PC-9 (cell line): ENCODE data around the gene NAV3. TPM values are rescaled to one million over a fixed set of nuclear protein-coding genes. Genes with fewer than 3 reads are reported as not detected.

Source experiments
- BruUV-seq: library from RNA; stranded (reverse); fragments of 400-500 nt; replicated peaks from 2 replicates; lab custom pipeline; 2021; lab: Mats Ljungman, UMichigan
- CTCF ChIA-PET: fragments of 300-600 bp; sonication (Branson Sonifier 250); formaldehyde crosslinking; loops from one replicate; lab custom pipeline; 2022; ENCODE audit warnings: antibody characterized with exemption; lab: Charles Lee
- POLR2A ChIA-PET: fragments of 300-600 bp; sonication (Branson Sonifier 250); formaldehyde crosslinking; loops from one replicate; lab custom pipeline; 2022; ENCODE audit warnings: antibody characterized with exemption; ENCODE audit not compliant: unreplicated experiment; lab: Charles Lee
- DNase-seq, 2 experiments: peaks; one replicate each; pipeline versions ENCODE4 v3.0.0 to v3.0.0-alpha.2; 2015 to 2022; ENCODE audit warnings: mixed read lengths in 1 of 2
- H2AFZ ChIP-seq: fragments of 200-600 bp; sonication (generic); 2 replicates; pipeline ENCODE4 v1.8.1; 2017; ENCODE audit warnings: antibody characterized with exemption
- H3F3A ChIP-seq: fragments of 200-600 bp; sonication (generic); 2 replicates; pipeline ENCODE4 v1.8.1; 2017; ENCODE audit warnings: antibody characterized with exemption, mild to moderate bottlenecking, low read depth; ENCODE audit not compliant: insufficient read depth
- H3K27ac ChIP-seq: fragments of 200-600 bp; sonication (generic); 2 replicates; pipeline ENCODE4 v1.6.1; 2016; ENCODE audit warnings: mixed run types
- H3K27me3 ChIP-seq: fragments of 200-600 bp; sonication (generic); 2 replicates; pipeline ENCODE4 v1.6.1; 2016; ENCODE audit warnings: low read depth, mixed run types; ENCODE audit not compliant: insufficient read depth
- H3K36me3 ChIP-seq: fragments of 200-600 bp; sonication (generic); 2 replicates; pipeline ENCODE4 v1.6.1; 2016; ENCODE audit warnings: low read depth, mixed run types
- H3K4me1 ChIP-seq: fragments of 200-600 bp; sonication (generic); replicated peaks from 2 replicates; pipeline ENCODE4 v1.6.1; 2016; ENCODE audit warnings: mixed run types; ENCODE audit not compliant: insufficient read depth
- H3K4me2 ChIP-seq: fragments of 200-600 bp; sonication (generic); 2 replicates; pipeline ENCODE4 v1.6.1; 2017; ENCODE audit warnings: mixed run types
- H3K4me3 ChIP-seq: fragments of 200-600 bp; sonication (generic); 2 replicates; pipeline ENCODE4 v1.6.1; 2016; ENCODE audit warnings: mixed run types
- H3K79me2 ChIP-seq: fragments of 200-600 bp; sonication (generic); 2 replicates; pipeline ENCODE4 v1.6.1; 2017; ENCODE audit warnings: low read depth, mixed run types
- H3K9me2 ChIP-seq: fragments of 200-600 bp; sonication (generic); 2 replicates; pipeline ENCODE4 v1.8.1; 2017; ENCODE audit warnings: mild to moderate bottlenecking; ENCODE audit not compliant: insufficient read depth
- H3K9me3 ChIP-seq: fragments of 200-600 bp; sonication (generic); 2 replicates; pipeline ENCODE4 v1.8.1; 2016; ENCODE audit warnings: low read depth; ENCODE audit not compliant: insufficient read depth
- H4K20me1 ChIP-seq: fragments of 200-600 bp; sonication (generic); 2 replicates; pipeline ENCODE4 v1.8.1; 2017; ENCODE audit not compliant: insufficient read depth
- EZH2 ChIP-seq: fragments of 200-600 bp; sonication (generic); IDR thresholded peaks from 2 replicates; pipeline ENCODE4 v1.8.0; 2017; ENCODE audit warnings: antibody characterized with exemption, low read depth
- intact Hi-C: fragments of 100-400 bp; cut with micrococcal nuclease; formaldehyde crosslinking; loops from one replicate; pipeline ENCODE4 v1.10.0; 2022; ENCODE audit not compliant: unreplicated experiment
- total RNA-seq: library from RNA; stranded (reverse); gene quantifications from 2 replicates; pipeline ENCODE4 v1.2.3, GENCODE V29; 2021
- TF ChIP-seq, protein P1 (sequence below): fragments of 200-600 bp; sonication (generic); conservative IDR thresholded peaks from 2 replicates; pipeline ENCODE4 v1.6.1; 2017; ENCODE audit warnings: mixed run types, antibody characterized with exemption, mild to moderate bottlenecking, moderate library complexity

The NAV3 gene
- total RNA-seq, 1 experiment from 2014 or later = 13.6 TPM

DNA sequence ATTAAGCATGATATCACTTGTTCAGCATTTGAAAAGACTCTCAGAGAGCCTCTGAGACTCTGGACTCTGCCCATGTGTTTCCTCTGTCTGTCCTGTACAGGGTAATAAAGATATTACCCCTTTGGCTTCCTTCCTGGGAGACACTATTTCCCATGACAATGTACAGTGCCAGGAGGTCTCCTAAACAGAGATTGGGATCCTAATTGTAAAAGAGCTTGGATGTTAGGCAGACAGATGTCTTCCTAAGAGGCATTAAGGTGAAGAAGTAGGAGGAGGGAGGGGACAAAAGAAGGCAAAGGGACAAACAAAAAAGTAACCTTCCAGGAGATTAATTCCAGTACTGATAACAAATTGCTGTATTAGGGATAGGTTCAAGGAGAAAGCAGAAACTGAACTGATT lies 45.5 kb upstream of the NAV3 start:
- ChIA-PET POLR2A (no interaction called here), CTCF (no interaction called here)
- no peak overlapping the region for H3K4me3 ChIP-seq

DNA sequence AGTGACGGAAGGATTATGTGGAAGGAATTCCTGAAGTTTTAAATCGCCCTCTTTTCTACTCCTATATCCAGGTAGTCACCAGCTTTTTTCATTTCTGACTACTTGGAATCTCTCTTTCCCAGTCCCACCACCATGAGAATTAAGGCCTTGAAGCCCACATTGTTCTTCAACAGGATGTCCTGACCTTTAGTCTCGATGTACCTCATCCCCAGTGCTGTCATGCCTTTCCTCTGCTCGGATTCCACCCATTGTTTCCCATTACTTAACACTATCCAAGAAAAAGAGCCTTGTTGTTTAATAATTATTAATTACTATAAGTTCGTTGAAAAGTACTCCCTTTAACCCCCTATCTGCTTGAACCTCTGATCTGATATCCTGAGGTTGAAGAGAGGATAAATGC lies 44.0 kb upstream of the NAV3 start:
- POLR2A ChIA-PET = no interaction called here
- Histone ChIP-seq H3K27me3 (no peaks in the 10 kb centered on the region), H3F3A (no peaks in the 10 kb centered on the region), H3K4me3 (no peak overlapping the region), H2AFZ (no peak overlapping the region), H3K9me2 (no peaks in the 10 kb centered on the region; the same call in 1 of the 2 replicates), H4K20me1 (no peaks in the 10 kb centered on the region), H3K4me1 (no peaks in the 10 kb centered on the region), H3K27ac (no peak overlapping the region), H3K9me3 (no peaks in the 10 kb centered on the region), H3K79me2 (no peaks in the 10 kb centered on the region), H3K36me3 (no peaks in the 10 kb centered on the region), H3K4me2 (no peak overlapping the region)
- no peak for TF ChIP-seq EZH2
- TF ChIP-seq, protein P1, sequence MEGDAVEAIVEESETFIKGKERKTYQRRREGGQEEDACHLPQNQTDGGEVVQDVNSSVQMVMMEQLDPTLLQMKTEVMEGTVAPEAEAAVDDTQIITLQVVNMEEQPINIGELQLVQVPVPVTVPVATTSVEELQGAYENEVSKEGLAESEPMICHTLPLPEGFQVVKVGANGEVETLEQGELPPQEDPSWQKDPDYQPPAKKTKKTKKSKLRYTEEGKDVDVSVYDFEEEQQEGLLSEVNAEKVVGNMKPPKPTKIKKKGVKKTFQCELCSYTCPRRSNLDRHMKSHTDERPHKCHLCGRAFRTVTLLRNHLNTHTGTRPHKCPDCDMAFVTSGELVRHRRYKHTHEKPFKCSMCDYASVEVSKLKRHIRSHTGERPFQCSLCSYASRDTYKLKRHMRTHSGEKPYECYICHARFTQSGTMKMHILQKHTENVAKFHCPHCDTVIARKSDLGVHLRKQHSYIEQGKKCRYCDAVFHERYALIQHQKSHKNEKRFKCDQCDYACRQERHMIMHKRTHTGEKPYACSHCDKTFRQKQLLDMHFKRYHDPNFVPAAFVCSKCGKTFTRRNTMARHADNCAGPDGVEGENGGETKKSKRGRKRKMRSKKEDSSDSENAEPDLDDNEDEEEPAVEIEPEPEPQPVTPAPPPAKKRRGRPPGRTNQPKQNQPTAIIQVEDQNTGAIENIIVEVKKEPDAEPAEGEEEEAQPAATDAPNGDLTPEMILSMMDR = no peak
- BruUV-seq = no TSS peak
- CTCF ChIA-PET = no interaction called here
- no peak for DNase-seq
- intact Hi-C loops = no loop called here

More for the DNA sequence above, 45.5 kb upstream of the NAV3 start:
- BruUV-seq = no TSS peak
- H3K4me1 ChIP-seq = no peaks in the 10 kb centered on the region
- no peaks in the 10 kb centered on the region for H3F3A ChIP-seq
- intact Hi-C loops = no loop called here
- DNase-seq = no peak
- no peaks in the 10 kb centered on the region for H3K9me3 ChIP-seq
- no peaks in the 10 kb centered on the region for H4K20me1 ChIP-seq
- no peak overlapping the region for H3K4me2 ChIP-seq
- TF ChIP-seq, protein P1 = no peak
- no peak for TF ChIP-seq EZH2
- no peaks in the 10 kb centered on the region for H3K36me3 ChIP-seq
- H3K27me3 ChIP-seq = no peaks in the 10 kb centered on the region
- no peak overlapping the region for H3K27ac ChIP-seq
- H3K79me2 ChIP-seq = no peaks in the 10 kb centered on the region
- H2AFZ ChIP-seq = no peak overlapping the region
- H3K9me2 ChIP-seq = no peaks in the 10 kb centered on the region; the same call in 1 of the 2 replicates

- no TSS peak for BruUV-seq
- POLR2A ChIA-PET = interaction anchor here (0.7 kb wide), 1 partner anchor 47 kb away, joined by 3 read pairs; no protein-coding TSS in a partner anchor
Measured at GRCh38 chr12:77788231-77789168, 42.2 kb upstream of the NAV3 start.

More at GRCh38 chr12:77788231-77789168, 42.2 kb upstream of the NAV3 start:
- no peaks in the 10 kb centered on the region for H3K9me3 ChIP-seq
- H3K27ac ChIP-seq = no peak overlapping the region
- intact Hi-C loops = no loop called here
- no peak for DNase-seq
- H3K79me2 ChIP-seq = no peaks in the 10 kb centered on the region
- no peaks in the 10 kb centered on the region for H3K4me1 ChIP-seq
- no peaks in the 10 kb centered on the region for H3K36me3 ChIP-seq
- no peaks in the 10 kb centered on the region; the same call in 1 of the 2 replicates for H3K9me2 ChIP-seq
- H2AFZ ChIP-seq = no peak overlapping the region
- no peaks in the 10 kb centered on the region for H4K20me1 ChIP-seq
- CTCF ChIA-PET = no interaction called here
- H3K4me3 ChIP-seq = no peak overlapping the region
- TF ChIP-seq, protein P1 = no peak
- no peak for TF ChIP-seq EZH2
- H3F3A ChIP-seq = no peaks in the 10 kb centered on the region
- no peaks in the 10 kb centered on the region for H3K27me3 ChIP-seq
- H3K4me2 ChIP-seq = no peak overlapping the region
